PC-3 (cell line): Measurements from ENCODE around the gene GXYLT1.

ENCODE experiments used
- EZH2phosphoT487 ChIP-seq: fragments of 300-600 bp; sonication (generic); IDR thresholded peaks from 2 replicates; pipeline ENCODE4 v1.6.1; 2018; ENCODE audit warnings: mild to moderate bottlenecking, antibody characterized with exemption, low read length, borderline replicate concordance
- TF ChIP-seq, protein P1 (sequence below): fragments of 300-600 bp; sonication (generic); conservative IDR thresholded peaks from 2 replicates; pipeline ENCODE4 v1.5.1; 2017; ENCODE audit warnings: antibody characterized with exemption, low read depth, mild to moderate bottlenecking, low read length

GRCh38 chr12:42145552-42146215 lies 1.0 kb upstream of the GXYLT1 start:
- TF ChIP-seq, protein P1, sequence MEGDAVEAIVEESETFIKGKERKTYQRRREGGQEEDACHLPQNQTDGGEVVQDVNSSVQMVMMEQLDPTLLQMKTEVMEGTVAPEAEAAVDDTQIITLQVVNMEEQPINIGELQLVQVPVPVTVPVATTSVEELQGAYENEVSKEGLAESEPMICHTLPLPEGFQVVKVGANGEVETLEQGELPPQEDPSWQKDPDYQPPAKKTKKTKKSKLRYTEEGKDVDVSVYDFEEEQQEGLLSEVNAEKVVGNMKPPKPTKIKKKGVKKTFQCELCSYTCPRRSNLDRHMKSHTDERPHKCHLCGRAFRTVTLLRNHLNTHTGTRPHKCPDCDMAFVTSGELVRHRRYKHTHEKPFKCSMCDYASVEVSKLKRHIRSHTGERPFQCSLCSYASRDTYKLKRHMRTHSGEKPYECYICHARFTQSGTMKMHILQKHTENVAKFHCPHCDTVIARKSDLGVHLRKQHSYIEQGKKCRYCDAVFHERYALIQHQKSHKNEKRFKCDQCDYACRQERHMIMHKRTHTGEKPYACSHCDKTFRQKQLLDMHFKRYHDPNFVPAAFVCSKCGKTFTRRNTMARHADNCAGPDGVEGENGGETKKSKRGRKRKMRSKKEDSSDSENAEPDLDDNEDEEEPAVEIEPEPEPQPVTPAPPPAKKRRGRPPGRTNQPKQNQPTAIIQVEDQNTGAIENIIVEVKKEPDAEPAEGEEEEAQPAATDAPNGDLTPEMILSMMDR, result no peak; the same call in 1 of the 2 replicates
- TF ChIP-seq EZH2phosphoT487, result no peak
